Activated T-helper 1 cell treated with anti-CD3 and anti-CD28 coated beads, Interleukin-2, amount 50 U/mL, for 16 hours (primary cell): ENCODE data around the gene ZC3H18.
A peak's percentile ranks its signal among the peaks of the same experiment; 100 is the strongest.
"Not testable (repeated sequence)": the region's sequence is repeated elsewhere in the genome, so short reads cannot be mapped to it uniquely, and the experiment has no call there.

Experiments used
- DNase-seq, 2 donors: peaks; one replicate each; pipeline ENCODE4 v3.0.0-alpha.2; 2020; ENCODE audit warnings: low read depth in 1 of 2, low spot score in 1 of 2

Gene ZC3H18

DNA sequence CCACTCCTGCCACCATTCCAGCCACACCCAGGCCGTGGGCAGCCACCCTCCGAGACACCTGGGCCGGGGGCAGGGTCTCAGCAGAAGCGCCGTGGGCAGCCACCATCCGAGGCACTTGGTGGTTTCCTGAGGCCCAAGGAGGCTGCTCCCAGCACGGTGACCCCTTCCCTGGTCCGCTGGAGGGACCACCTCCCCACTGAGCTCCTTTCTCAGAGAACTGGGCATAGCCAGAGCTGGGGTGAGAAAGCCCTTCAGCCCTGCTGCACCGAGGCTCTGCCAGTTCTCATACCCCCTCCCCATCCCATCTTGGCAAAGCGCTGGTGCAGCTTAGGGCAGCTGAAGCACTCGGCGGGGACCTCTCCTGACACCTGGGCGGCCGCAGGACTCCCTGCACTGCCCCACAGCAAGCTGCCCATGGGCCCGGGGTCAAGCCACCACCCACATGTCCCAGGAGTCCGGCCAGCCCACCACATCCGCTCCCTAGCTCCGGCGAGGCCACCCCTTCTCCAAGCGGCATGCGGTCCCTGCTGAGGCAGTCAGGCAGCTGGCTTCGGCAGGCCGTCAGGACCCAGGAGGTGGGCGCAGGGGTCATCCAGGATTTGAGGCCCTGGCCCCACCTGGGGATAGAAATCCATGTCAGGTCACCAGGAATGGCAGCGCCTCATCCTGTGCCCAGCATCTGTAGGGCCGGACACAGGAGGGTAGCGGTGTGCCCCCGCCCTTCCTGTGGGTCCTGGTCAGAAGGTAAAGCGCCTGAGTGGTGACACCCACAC, 82.0 kb downstream of the ZC3H18 start:
- no peak for DNase-seq

DNA sequence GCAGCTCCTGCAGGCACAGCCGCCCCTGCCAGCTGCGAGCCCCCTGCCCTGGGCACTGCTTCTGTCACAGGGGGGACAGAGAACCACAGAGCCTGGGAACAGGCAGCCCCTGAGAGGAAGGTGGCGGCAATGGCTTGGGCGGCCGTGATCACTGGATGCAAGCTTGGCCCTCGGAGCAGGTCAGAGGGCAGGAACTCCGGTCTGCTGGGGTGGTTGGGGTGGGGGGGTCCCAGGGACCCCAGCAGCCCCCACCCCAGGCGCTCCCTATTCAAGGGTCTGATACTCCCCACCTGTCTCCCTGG, 82.5 kb downstream of the ZC3H18 start:
- DNase-seq: no peak

DNA sequence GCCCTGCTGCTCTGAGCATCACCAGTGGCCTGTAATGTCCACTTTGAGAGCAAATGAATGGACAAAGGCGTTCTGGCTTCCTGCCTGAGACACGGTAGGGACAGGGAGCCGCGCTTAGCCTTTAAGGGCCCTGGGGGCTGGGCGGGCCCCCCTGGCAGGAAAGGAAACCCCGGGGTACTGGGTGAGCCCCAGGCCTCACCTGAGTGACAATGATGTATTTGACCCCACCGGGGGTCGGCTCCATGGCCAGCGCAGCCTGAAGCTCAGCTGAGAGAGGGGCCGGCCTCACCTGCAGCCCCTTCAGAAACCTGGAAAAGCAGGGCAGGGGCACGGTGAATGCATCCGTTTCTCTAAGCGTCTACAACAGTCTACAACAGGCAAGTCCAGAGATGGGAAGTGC, 82.9 kb downstream of the ZC3H18 start:
- no peak for DNase-seq

DNA sequence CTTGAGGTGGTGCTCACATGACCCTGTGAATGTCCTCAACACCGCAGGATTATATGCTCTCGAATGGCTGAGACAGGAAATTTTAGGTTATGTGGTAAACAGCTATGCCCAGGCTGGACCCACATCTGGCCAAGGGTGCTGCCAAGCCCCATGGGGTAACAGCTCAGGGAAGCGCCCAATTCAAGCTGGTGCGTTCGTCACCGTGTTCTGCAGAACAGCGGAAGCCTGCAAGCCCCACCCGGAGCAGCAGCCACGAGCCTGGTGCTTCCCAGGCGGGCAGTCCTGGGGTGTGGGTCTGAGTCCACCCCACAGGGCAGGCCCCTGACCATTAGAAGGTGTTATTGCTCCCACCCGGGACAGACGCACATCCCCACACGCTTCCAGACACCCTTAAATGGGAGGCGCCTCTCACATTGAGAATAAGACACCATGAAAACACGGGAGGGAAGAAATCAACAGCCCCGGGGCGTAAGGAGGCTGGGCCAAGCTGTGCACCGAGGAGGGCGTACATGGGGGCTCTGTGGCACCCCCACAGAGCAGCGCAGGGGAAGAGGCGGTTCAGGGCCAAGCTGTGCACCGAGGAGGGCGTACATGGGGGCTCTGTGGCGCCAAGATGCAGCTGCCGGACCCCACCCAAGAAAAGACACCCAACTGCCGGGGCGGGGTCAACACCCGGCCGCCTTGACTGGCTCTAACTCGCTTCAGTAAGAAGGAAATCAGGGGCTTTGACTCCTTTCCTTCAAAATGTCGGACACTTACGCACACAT, 83.6 kb downstream of the ZC3H18 start:
- no peak for DNase-seq

DNA sequence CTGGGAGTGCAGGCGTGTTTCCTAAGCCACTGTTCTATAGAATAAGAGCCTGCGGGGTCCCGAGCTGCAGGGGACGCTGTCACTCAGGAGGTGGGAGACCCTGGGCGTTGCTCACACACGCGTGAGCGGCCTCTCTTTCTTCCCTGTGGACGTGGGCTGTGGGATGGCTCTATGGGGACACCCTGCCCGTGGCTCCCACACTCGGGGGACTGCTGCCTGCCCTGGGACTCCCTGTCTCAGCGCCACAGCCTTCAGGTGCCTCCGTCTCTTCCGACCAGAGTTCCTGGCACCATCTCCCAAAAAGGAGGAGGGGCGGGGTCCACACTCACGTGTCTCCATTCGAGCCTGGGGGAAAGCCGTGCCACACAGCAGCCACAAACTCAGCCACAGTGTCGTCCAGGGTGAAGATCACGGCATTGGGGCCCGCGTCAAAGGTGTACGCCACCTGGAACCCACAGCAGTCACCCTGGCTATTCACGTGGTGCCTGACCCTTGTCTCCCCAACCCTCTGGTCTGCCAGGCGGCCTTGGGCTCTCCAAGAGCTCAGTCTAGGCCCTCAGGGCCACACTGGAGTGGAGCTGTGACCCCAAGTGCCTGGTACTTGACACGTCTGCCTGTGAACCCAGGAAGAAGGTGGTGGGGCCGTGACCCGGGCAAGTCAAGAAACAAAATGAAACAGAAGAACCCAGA, 84.3 kb downstream of the ZC3H18 start:
- DNase-seq: no peak

DNA sequence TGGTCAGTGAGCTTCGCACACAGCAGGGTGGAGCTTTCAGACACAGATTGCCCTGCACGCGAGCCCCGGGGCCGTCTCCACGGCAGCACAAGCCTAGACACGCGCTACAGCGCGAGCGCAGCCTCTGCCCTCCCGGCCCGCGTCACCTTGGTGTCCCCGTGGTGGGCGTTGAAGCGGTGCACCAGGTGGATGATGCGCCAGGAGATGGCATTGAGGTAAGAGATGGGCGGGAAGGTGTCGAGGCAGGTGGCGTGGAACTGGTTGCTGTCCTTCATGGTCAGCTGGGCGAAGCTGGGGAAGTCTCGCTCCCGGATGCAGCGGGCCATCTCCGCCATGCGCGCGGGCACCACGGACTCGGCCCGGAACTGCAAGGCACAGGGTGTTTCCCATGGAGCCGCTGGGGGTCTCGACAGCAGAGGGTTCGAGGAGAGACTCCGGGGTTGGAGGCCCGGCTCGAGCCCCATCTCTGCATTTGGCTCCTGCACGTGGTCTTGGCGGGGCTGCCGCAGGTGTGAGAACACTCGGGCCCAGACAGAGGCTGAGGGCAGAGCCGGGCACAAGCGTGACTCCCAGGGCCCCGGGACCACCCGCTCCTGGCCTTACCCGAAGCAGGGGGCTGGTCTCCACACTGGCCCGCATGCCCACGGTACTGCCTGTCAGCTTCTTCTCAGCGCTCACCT, 85.0 kb downstream of the ZC3H18 start:
- DNase-seq: no peak

DNA sequence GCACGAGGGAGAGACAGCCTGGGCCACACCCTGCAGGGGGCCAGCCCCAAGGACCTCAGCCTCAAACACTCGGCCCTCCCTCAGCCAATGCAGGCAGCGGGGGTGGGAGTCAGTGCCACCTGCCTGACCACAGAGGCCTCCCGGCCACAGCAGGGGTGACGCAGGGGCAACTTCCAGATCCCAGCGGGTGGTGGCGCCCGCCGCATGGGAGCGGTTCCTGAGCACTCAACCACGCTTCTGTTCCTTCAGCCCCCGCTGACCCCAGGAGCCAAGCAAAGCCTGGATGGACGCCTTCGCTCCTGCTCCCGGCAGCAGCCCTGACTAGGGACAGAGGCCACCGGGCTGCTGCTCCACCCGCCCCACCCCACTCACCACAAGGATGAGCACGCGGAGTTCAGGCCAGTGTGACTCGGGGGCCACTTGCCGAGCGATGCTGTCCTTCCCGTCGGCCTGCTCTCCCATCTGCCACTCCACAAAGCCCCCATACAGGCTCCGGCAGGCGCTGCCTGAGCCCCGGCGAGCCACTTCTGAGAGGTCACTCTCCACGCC, 85.6 kb downstream of the ZC3H18 start:
- no peak for DNase-seq

DNA sequence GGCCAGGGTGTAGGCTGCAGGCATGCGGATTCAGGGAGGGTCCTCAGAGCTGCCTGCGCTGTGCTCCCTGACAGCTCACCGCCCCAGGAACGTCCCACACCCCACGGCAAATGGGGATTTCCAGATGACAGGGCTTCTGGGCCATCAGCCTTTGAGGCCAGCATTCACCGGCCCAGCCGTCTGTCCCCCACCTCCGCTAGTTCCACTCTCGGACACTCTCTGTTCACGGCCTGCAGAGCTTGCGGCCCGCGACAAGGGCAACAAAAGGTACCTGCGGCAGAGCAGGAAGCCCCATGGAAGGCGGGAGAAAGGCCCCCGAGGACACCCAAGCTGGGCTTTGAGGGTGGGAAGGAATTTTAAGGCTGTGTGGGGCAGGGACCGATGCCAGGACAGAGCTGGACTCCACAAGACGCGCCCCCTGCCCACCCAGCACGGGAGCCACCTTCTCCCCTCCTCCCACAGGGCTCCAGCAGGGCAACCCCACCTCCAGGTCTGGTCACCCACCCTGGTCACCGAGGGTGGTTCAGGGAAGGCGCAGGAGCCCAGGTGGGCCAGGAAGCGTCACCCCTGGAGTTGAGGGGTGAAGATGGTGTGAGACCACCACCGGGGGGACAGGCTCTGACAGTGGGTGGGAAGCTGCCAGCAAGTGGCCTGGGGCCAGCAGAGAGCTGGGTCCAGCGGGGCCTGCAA, 86.2 kb downstream of the ZC3H18 start:
- no peak for DNase-seq

DNA sequence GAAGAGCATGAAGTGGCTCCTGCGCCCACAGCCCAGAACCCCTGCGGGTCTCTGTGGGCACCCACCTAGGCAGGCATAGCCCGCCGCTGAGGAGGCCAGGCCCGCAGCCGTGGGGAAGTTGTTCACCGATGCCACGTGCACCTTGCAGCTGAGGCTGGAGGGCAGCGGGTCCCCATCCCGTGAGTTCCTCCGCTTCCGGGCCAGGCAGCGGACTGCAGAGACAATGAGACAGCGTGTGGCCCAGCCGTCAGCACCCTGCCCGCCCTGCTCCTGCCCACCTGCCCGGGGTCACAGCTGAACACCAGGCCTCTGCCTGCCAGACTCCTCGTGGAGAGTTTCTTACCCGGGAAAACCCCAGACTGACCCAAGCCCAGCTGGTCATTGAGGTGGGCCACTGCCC, 87.2 kb downstream of the ZC3H18 start:
- DNase-seq: no peak

DNA sequence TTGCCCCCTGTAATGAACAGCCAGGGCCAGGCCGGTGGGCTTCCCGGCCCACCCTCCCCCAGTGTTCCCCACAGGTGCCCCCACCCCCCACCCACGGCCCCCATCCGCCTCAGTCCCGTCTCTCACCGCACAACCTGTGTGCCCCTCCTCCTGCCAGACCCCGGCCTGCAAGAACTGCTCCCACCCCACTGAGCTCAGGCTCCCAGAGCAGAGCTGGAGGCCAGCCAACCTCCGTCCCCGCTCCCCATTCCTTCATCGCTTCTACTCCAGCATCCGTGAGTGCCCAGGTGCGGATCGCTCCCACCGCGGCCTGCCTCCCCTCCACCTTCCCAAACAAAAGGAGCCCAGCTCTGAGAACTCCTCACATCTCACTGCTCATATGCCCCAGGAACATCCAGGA, 88.5 kb downstream of the ZC3H18 start:
- DNase-seq: no peak

DNA sequence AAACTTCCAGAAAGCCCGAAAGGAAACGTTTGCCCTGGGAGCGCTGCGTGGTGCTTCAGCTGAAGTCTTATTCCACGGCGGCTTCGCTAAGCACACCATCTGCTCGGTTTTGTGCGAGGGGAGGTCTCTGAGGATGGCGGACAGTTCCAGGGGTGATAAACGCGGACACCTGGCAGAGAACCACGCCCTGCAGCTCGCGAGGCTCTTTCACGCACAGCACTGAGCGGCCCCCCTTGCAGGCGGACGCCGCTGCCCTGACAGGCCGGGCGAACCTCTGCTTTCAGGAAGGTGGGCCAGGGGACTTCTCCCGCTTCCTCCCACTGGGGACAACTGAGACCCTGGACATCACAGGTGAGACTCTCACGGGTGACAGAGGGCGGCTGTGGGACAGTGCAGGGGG, 89.0 kb downstream of the ZC3H18 start:
- no peak for DNase-seq

DNA sequence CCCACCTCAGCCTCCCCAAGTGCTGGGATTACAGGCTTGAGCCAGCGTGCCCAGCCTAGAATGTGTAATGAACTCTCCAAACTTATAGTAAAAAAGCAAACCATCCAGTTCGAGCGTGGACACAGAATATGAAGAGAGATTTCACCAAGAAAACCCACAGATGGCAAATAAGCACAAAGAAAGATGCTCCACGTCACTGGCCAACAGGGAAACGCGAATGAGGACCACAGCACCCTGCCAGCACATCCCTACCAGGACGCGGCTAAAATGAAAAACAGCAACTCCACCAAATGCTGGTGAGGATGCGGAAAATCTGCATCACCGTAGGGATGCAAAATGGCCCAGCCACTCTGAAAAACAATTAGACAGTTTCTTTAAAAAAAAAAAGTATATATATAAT, 91.3 kb downstream of the ZC3H18 start:
- no peak for DNase-seq

DNA sequence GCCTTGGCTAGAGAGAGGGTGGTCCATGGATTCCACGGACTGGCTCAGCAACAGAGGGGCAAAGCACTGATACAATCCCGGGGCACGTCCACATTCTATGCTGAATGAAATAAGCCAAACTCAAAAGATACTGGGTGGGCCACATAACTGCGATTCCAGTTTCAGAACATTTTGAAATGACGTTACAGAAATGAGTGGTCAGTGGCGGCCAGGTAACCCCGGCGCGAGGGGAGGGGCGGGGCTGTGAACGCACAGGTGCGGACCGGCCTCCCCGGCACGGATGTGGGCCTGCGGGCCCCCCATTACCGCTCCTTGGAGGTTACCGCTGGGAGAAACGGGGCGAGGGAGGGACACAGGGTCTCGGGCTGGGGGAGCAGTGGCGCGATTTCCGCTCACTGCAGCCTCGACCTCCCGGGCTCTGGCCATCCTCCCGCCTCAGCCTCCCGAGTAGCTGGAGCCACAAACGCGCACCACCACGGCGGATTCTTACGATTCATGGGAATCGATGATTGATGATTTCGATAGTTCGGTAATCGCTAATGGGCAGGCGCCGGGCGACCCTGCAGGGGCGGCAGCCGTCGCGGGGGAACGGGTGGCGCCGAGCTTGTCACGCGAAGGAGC, 92.1 kb downstream of the ZC3H18 start:
- no peak for DNase-seq

DNA sequence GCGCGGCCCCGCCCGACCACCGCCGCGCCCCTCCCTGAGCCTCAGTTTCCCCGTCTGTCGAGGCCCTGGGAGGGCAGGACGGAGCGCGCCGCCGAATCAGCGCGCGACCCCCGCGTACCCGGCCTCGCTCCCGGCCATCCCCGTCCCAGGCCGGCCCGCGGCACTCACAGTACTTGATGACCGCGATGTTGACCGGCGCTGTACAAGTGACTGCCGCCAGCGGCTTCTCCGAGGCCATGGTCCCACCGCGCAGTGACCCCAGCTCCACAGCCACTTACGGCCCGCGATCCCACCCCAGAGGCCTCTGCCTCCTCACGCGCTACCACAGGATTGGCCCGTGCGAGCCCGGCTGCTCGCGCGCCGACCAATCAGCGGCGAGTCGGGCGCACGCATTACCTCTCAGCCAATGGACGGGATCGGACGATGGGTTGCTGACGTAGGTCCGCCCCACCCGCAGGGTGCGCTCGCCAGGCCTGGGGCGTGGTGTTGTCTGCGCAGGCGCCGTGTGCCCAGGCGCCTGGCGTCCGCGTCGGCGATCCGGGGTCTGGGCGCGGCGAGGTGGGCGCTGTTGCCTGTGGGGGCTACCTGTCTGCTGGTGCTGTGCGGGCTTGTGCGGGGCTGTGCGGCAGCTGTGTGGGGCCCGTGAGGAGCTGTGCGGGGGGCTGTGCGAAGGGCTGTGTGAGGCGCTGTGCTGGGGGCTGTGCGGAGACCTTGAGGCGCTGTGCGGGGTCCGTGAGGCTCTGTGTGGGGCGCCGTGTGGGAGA, 92.8 kb downstream of the ZC3H18 start, which contains the start of gene MVD:
Gene MVD, minus strand, starts transcription at position 249 of the 764 bp plus-strand sequence. Its CDS starts 11 bp downstream, at position 238.
- DNase-seq: peak; percentile 86 to 95

DNA sequence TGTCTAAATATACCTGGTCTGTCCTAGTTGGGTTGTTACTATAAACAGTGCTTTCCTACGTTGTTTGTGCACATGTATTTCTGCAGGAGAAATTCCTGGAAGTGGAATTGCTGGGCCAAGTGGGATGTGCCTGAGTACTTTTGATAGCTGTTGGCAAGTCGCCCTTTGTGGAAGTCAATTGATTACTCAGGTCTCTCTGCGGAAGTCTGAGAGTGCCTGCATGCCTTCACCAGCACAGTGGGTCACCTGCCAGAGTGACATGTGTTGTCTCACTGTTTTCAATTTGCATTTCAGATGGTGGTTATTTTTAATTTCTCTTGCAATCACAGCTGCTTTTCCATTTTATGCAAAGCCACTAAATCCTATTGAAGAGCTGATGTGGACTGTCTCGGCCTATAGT, 94.9 kb downstream of the ZC3H18 start:
- no peak for DNase-seq

DNA sequence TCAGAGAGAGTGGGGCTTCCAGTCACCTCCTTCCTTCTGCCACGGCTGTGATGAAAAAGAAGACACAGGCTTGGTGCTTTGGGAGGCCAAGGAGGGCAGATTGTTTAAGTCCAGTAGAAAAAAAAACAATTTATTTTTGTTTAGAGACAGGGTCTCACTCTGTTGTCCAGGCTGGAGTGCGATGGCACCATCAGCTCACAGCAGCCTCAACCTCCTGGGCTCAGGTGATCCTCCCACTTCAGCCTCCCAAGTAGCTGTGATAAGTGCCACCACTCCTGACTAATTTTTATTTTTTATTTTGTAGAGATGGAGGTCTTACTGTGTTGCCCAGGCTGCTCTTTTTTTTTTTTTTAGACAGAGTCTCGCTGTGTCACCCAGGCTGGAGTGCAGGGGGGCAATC, 95.4 kb downstream of the ZC3H18 start:
- no peak for DNase-seq

DNA sequence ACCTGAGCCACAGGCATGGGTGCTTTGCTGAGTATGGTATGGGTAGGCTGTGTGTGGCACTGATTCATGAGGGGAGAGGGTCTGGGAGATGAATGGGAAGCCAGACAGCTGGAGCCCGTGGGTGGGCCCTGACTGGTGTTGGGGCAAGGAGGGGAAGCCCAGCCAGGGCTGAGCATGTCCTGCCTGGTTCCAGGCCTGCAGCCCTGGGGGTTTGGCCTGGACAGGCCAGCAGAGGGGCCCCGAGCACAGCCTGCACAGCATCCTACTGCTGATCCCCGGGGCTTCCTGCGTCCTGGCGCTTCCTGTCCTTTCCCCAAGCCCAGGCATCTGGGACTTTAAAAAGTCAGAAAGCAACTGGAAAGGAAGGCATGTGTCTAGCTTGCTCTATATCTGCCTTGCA, 97.3 kb downstream of the ZC3H18 start:
- DNase-seq: no peak

DNA sequence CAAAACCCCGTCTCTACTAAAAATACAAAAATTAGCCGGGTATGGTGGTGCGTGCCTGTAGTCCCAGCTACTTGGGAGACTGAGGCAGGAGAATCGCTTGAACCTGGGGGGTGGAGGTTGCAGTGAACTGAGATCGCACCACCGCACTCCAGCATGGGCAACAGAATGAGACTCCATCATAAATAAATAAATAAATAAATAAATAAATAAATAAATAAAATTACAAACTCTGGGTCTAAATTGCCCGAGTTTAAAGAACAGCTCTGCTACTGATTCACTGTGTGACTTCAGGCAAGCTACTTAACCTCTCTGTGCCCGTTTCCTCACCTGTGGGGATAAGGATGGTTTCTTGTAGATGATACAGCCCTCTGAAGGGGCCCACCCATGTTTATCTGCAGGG, 99.3 kb downstream of the ZC3H18 start:
- not testable (repeated sequence) for DNase-seq

DNA sequence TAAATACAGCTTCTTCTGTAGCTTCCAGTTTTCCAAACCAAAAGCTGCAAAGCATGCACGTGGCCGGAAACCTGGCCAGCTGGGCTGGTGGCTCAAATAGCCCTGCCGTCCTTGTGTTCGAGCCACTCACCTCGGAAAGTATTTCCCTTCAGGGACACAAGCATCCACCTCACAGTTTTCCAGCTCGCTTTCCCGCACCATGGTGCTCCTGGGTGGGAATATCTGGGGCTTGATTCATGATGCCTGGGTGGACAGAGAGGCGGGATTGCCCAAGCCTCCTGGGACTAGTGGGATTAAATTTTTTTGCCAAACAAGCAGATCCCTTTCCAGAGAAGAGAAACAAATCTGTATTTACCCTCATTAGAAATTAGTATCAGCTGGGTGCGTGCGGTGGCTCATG, 99.8 kb downstream of the ZC3H18 start:
- no peak for DNase-seq

DNA sequence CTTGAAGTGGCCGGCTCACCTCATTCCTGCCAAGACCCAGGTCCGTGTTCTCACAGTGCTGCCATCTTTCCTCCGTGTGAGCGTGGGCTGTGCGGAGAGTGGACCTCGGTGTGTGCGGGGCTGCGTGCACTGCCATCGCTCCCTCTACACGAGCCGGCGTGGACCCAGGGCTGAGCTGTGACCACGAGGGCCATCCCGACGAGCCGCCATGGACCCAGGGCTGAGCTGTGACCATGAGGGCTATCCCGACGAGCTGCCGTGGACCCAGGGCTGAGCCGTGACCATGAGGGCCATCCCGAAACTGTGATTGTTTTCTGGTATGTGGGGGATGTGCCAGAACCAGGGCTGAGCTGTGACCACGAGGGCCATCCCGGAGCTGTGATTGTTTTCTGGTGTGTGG, 101.6 kb downstream of the ZC3H18 start:
- DNase-seq: no peak
